Trophoblast cell (in vitro differentiated cells and primary cell): ENCODE measurements around the gene ERCC2.
"Not testable (repeated sequence)": the region's sequence is repeated elsewhere in the genome, so short reads cannot be mapped to it uniquely, and the experiment has no call there.

Experiments
- DNase-seq, 2 donors: peaks; one replicate each; pipeline ENCODE4 v3.0.0-alpha.2; 2016
- H2AFZ ChIP-seq: 2 replicates; pipeline ENCODE4 v1.6.1; 2013; ENCODE audit warnings: low read length, moderate library complexity, mild to moderate bottlenecking; ENCODE audit not compliant: insufficient read depth, poor library complexity
- H2AK5ac ChIP-seq: 2 replicates; pipeline ENCODE4 v1.6.1; 2013; ENCODE audit warnings: mild to moderate bottlenecking, low read length
- H2BK120ac ChIP-seq: 2 replicates; pipeline ENCODE4 v1.6.1; 2013; ENCODE audit warnings: low read length, mild to moderate bottlenecking, moderate library complexity; ENCODE audit not compliant: insufficient read depth, poor library complexity
- H2BK12ac ChIP-seq: 2 replicates; pipeline ENCODE4 v1.6.1; 2013; ENCODE audit warnings: mild to moderate bottlenecking, low read length, moderate library complexity
- H2BK5ac ChIP-seq: 2 replicates; pipeline ENCODE4 v1.6.1; 2013; ENCODE audit warnings: low read length, low read depth, moderate library complexity, mild to moderate bottlenecking; ENCODE audit not compliant: poor library complexity
- H3K14ac ChIP-seq: 2 replicates; pipeline ENCODE4 v1.6.1; 2013; ENCODE audit warnings: mild to moderate bottlenecking, low read length
- H3K18ac ChIP-seq: 2 replicates; pipeline ENCODE4 v1.6.1; 2013; ENCODE audit warnings: mild to moderate bottlenecking, low read length
- H3K23ac ChIP-seq: 2 replicates; pipeline ENCODE4 v1.6.1; 2013; ENCODE audit warnings: low read length
- H3K27ac ChIP-seq: 2 replicates; pipeline ENCODE4 v1.5.1; 2013; ENCODE audit warnings: low read depth, mild to moderate bottlenecking, inconsistent platforms, low read length, moderate library complexity
- H3K27me3 ChIP-seq: 2 replicates; pipeline ENCODE4 v1.6.1; 2013; ENCODE audit warnings: inconsistent platforms, mild to moderate bottlenecking, low read length, moderate library complexity; ENCODE audit not compliant: insufficient read depth
- H3K36me3 ChIP-seq, 2 experiments: 1 replicate in 1 of 2; 2 replicates in 1 of 2; pipeline ENCODE4 v1.6.1; 2013; ENCODE audit warnings: low read length in 2 of 2, mild to moderate bottlenecking in 2 of 2, moderate library complexity in 1 of 2; ENCODE audit not compliant: insufficient read depth in 2 of 2, control insufficient read depth in 1 of 2
- H3K4ac ChIP-seq: 2 replicates; pipeline ENCODE4 v1.6.1; 2013; ENCODE audit warnings: low read depth, mild to moderate bottlenecking, low read length, moderate library complexity
- H3K4me1 ChIP-seq, 2 experiments: 1 replicate in 1 of 2; 2 replicates in 1 of 2; pipeline ENCODE4 v1.6.1; 2013; ENCODE audit warnings: low read length in 2 of 2, mild to moderate bottlenecking in 2 of 2, moderate library complexity in 1 of 2; ENCODE audit not compliant: insufficient read depth in 2 of 2, control insufficient read depth in 1 of 2
- H3K4me2 ChIP-seq: 2 replicates; pipeline ENCODE4 v1.6.1; 2013; ENCODE audit warnings: inconsistent platforms, mild to moderate bottlenecking, low read length, moderate library complexity
- H3K4me3 ChIP-seq: 2 replicates; pipeline ENCODE4 v1.5.1; 2013; ENCODE audit warnings: mild to moderate bottlenecking, low read depth, low read length, inconsistent platforms
- H3K79me1 ChIP-seq: one replicate; pipeline ENCODE4 v1.6.1; 2013; ENCODE audit warnings: low read length
- H3K79me2 ChIP-seq: 2 replicates; pipeline ENCODE4 v1.6.1; 2013; ENCODE audit warnings: low read length, mild to moderate bottlenecking; ENCODE audit not compliant: control insufficient read depth, insufficient read depth, poor library complexity
- H3K9ac ChIP-seq: 2 replicates; pipeline ENCODE4 v1.6.1; 2013; ENCODE audit warnings: mild to moderate bottlenecking, low read length
- H3K9me3 ChIP-seq: 2 replicates; pipeline ENCODE4 v1.6.1; 2013; ENCODE audit warnings: low read depth, mild to moderate bottlenecking, control low read depth, inconsistent platforms, low read length; ENCODE audit not compliant: insufficient read depth
- H4K12ac ChIP-seq: 2 replicates; pipeline ENCODE4 v1.6.1; 2013; ENCODE audit warnings: low read depth, mild to moderate bottlenecking, low read length, moderate library complexity
- H4K8ac ChIP-seq: 2 replicates; pipeline ENCODE4 v1.6.1; 2013; ENCODE audit warnings: low read depth, mild to moderate bottlenecking, low read length, moderate library complexity
- H4K91ac ChIP-seq: one replicate; pipeline ENCODE4 v1.6.1; 2013; ENCODE audit warnings: low read depth, mild to moderate bottlenecking, low read length, moderate library complexity
- WGBS: extraction: QIAGEN DNeasy Blood & Tissue Kit; methylation state at CpG from one replicate; pipeline ENCODE4 v1.1.7; 2013; ENCODE audit warnings: missing lambda C conversion rate; ENCODE audit not compliant: insufficient read length, insufficient coverage; ENCODE audit errors: extremely low coverage; 5-methylcytosine and 5-hydroxymethylcytosine counted together

The ERCC2 gene

GRCh38 chr19:45409557-45409920 lies 39.2 kb upstream of the ERCC2 start:
- no CpG with 5 or more reads among the region's 4 CpGs for WGBS

GRCh38 chr19:45408830-45409556 lies 38.6 kb upstream of the ERCC2 start:
- Histone ChIP-seq H3K27me3 (no peaks in the 10 kb centered on the region), H4K91ac (no peak overlapping the region), H3K4me1 (peaks cover 3 to 4% of the 10 kb centered on the region in 2 experiments), H3K18ac (no peak overlapping the region), H4K8ac (no peak overlapping the region), H4K12ac (no peak overlapping the region), H3K14ac (no peak overlapping the region), H3K9ac (no peak overlapping the region), H3K4me3 (no peak overlapping the region), H3K27ac (no peak overlapping the region), H3K4me2 (no peak overlapping the region), H3K36me3 (peaks cover 23 to 26% of the 10 kb centered on the region in 2 experiments), H3K79me1 (peaks cover 22% of the 10 kb centered on the region), H3K9me3 (no peaks in the 10 kb centered on the region), H3K23ac (no peak overlapping the region), H2AFZ (no peak overlapping the region), H2BK120ac (no peak overlapping the region), H2BK12ac (no peak overlapping the region), H3K4ac (no peak overlapping the region), H3K79me2 (peaks cover 13% of the 10 kb centered on the region), H2BK5ac (no peak overlapping the region), H2AK5ac (no peak overlapping the region)
- WGBS, result no CpG with 5 or more reads among the region's 15 CpGs
- no peak for DNase-seq

More at GRCh38 chr19:45409557-45409920, 39.2 kb upstream of the ERCC2 start:
- H4K91ac ChIP-seq, result no peak overlapping the region
- no peak for DNase-seq
- H3K4me3 ChIP-seq, result no peak overlapping the region
- H3K79me1 ChIP-seq, result peaks cover 17% of the 10 kb centered on the region
- H3K27ac ChIP-seq, result no peak overlapping the region
- H2BK12ac ChIP-seq, result no peak overlapping the region
- no peak overlapping the region for H3K4ac ChIP-seq
- no peak overlapping the region for H3K4me2 ChIP-seq
- no peak overlapping the region for H2AFZ ChIP-seq
- H3K4me1 ChIP-seq, result peaks cover 3% of the 10 kb centered on the region in 2 experiments
- H3K9ac ChIP-seq, result no peak overlapping the region
- no peaks in the 10 kb centered on the region for H3K9me3 ChIP-seq
- H3K36me3 ChIP-seq, result peaks cover 26 to 29% of the 10 kb centered on the region in 2 experiments
- peaks cover 9% of the 10 kb centered on the region for H3K79me2 ChIP-seq
- no peaks in the 10 kb centered on the region for H3K27me3 ChIP-seq
- H3K18ac ChIP-seq, result no peak overlapping the region
- H2AK5ac ChIP-seq, result no peak overlapping the region
- no peak overlapping the region for H2BK120ac ChIP-seq
- H3K14ac ChIP-seq, result no peak overlapping the region
- no peak overlapping the region for H4K12ac ChIP-seq
- no peak overlapping the region for H4K8ac ChIP-seq
- H3K23ac ChIP-seq, result no peak overlapping the region
- H2BK5ac ChIP-seq, result no peak overlapping the region

GRCh38 chr19:45408121-45408520 lies 37.7 kb upstream of the ERCC2 start:
- Histone ChIP-seq H3K27me3 (no peaks in the 10 kb centered on the region), H2BK5ac (no peak overlapping the region), H4K12ac (no peak overlapping the region), H3K4me1 (peaks cover 3 to 12% of the 10 kb centered on the region in 2 experiments), H2BK12ac (no peak overlapping the region), H3K4me3 (no peak overlapping the region), H3K9ac (no peak overlapping the region), H3K36me3 (peaks cover 15 to 17% of the 10 kb centered on the region in 2 experiments), H4K8ac (no peak overlapping the region), H2AFZ (no peak overlapping the region), H4K91ac (no peak overlapping the region), H3K9me3 (no peaks in the 10 kb centered on the region), H3K14ac (no peak overlapping the region), H3K79me1 (peaks cover 28% of the 10 kb centered on the region), H3K23ac (no peak overlapping the region), H3K4ac (no peak overlapping the region), H3K79me2 (peaks cover 13% of the 10 kb centered on the region), H2BK120ac (no peak overlapping the region), H3K4me2 (no peak overlapping the region), H2AK5ac (no peak overlapping the region), H3K27ac (no peak overlapping the region), H3K18ac (no peak overlapping the region)
- no peak for DNase-seq
- no CpG with 5 or more reads among the region's 8 CpGs for WGBS

DNA sequence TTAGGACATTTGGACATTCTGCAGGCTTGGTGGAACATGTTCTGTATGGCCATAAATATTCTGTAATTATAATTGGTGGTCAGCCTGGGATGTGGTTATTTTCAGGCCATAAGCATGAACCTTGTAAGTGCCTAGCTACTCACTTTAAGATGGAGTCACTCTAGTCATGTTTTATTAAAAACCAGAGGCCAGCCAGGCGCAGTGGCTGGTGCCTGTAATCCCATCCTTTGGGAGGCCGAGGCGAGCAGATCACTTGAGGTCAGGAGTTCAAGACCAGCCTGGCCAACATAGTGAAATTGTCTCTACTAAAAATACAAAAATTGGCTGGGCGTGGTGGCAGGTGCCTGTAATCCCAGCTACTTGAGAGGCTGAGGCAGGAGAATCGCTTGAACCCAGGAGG lies 37.2 kb upstream of the ERCC2 start:
- WGBS, result no CpG with 5 or more reads among the region's 5 CpGs
- not testable (repeated sequence) for H4K12ac ChIP-seq, DNase-seq, H2AFZ ChIP-seq, H3K9me3 ChIP-seq, H3K9ac ChIP-seq, H2BK12ac ChIP-seq, H3K14ac ChIP-seq, H4K91ac ChIP-seq, H3K4ac ChIP-seq, H3K27me3 ChIP-seq, H2AK5ac ChIP-seq, H4K8ac ChIP-seq, H3K18ac ChIP-seq, H3K27ac ChIP-seq, H2BK5ac ChIP-seq, H3K4me3 ChIP-seq, H2BK120ac ChIP-seq, H3K23ac ChIP-seq
- Histone ChIP-seq H3K4me1 (peaks cover 7 to 17% of the 10 kb centered on the region in 2 experiments), H3K36me3 (peaks cover 15% of the 10 kb centered on the region in 2 experiments), H3K79me2 (peaks cover 16% of the 10 kb centered on the region), H3K79me1 (peaks cover 31% of the 10 kb centered on the region), H3K4me2 (peak overlapping the region; percentile 75)
